Measurements from ENCODE around the gene FSTL4. TPM values are rescaled to one million over a fixed set of nuclear protein-coding genes. Genes with fewer than 3 reads are reported as not detected.
A peak's percentile ranks its signal among the peaks of the same experiment; 100 is the strongest.

FSTL4 gene
- total and polyA plus RNA-seq, 2 donors (not counting 1 experiment from before 2014, with no cell fraction given), result 0.31 to 6.7 TPM

DNA sequence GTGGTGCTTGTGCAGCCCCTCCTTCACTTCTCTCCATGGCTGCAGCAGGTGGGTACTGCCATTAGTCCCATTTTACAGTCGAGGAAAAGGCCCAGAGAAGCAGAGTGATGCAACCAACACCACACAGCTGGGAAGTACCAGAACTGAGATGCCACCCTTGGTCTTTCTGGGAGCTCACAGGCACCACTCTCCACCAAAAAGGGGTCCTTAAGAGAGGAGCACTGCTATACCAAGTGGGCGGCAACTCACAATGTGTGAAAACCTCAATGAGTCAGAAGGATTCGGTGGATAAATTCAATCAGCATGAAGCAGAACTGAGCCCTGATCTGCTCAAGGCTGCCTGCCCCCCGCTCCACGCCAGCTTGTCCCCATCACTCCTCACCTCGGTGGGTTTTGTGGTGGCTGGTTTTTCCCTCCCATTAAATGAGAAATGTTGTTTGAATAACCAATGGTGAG lies 213.7 kb downstream of the FSTL4 start:
- peaks cover 45% of the 10 kb centered on the region for H3K4me1 Mint-ChIP-seq
- no peaks in the 10 kb centered on the region for H3K9me3 Mint-ChIP-seq (ENCODE audit: insufficient read depth)
- no peaks in the 10 kb centered on the region for H4K20me1 ChIP-seq (ENCODE audit: control insufficient read depth, insufficient read depth, low read length, poor library complexity, severe bottlenecking)
- peak overlapping the region; percentile 61 for H3K4me2 ChIP-seq (replicated peaks; ENCODE audit: low read depth, low read length, poor library complexity, severe bottlenecking)
- no peaks in the 10 kb centered on the region for H3K27me3 ChIP-seq (replicated peaks in 1 of 4; ENCODE audit: control extremely low read depth in 1 of 4, control insufficient read depth in 3 of 4, insufficient read depth in 4 of 4, low read length in 3 of 4)
- WGBS (ENCODE audit: insufficient coverage), result 37% methylated on average over 3 of the region's 6 CpGs
- no peak overlapping the region for H3K9ac ChIP-seq (ENCODE audit: low read length)
- peak; percentile 72 for ATAC-seq (ENCODE audit: low read depth)
- H3K79me2 ChIP-seq (ENCODE audit: control insufficient read depth, insufficient read depth, low read length), result no peaks in the 10 kb centered on the region
- H3K4me1 ChIP-seq (ENCODE audit: control insufficient read depth in 2 of 2, insufficient read depth in 2 of 2, low read length in 2 of 2), result peaks cover 36 to 37% of the 10 kb centered on the region in 2 donors
- POLR2A ChIA-PET, result no interaction called here
- peak overlapping the region; percentile 35 for H2AFZ ChIP-seq (ENCODE audit: insufficient read depth, low read depth, low read length, poor library complexity, severe bottlenecking)
- H3K27ac ChIP-seq (ENCODE audit: low read length in 2 of 2), result no peak overlapping the region
- CTCF ChIA-PET, result interaction anchor here (1.7 kb wide), 1 partner anchor 26 kb away, joined by 5 read pairs; no protein-coding TSS in a partner anchor
- no peaks in the 10 kb centered on the region for H3K27me3 Mint-ChIP-seq
- no peak for DNase-seq
- H3K27ac Mint-ChIP-seq, result no peak overlapping the region
- intact Hi-C loops (cut with micrococcal nuclease), result no loop called here
- H3K4me3 ChIP-seq (ENCODE audit: control extremely low read depth in 1 of 5, extremely low read depth in 1 of 5, insufficient read depth in 1 of 5, low read depth in 2 of 5, low read length in 4 of 5), result no peak overlapping the region
- TF ChIP-seq EZH2 (IDR thresholded peaks at IDR 0.05; ENCODE audit: borderline replicate concordance, insufficient read depth, low read depth, low read length, poor library complexity, severe bottlenecking), result no peak
- H3K9me3 ChIP-seq (ENCODE audit: control extremely low read depth in 1 of 3, control insufficient read depth in 2 of 3, insufficient read depth in 1 of 3, low read length in 2 of 3), result peaks cover 0 to 15% (median 0%) of the 10 kb centered on the region in 3 donors
- H3K4me3 Mint-ChIP-seq, result peak overlapping the region; percentile 59
- H3K36me3 ChIP-seq (replicated peaks in 1 of 2; ENCODE audit: control extremely low read depth in 1 of 2, control insufficient read depth in 1 of 2, extremely low read depth in 1 of 2, insufficient read depth in 2 of 2, low read length in 1 of 2), result no peaks in the 10 kb centered on the region

DNA sequence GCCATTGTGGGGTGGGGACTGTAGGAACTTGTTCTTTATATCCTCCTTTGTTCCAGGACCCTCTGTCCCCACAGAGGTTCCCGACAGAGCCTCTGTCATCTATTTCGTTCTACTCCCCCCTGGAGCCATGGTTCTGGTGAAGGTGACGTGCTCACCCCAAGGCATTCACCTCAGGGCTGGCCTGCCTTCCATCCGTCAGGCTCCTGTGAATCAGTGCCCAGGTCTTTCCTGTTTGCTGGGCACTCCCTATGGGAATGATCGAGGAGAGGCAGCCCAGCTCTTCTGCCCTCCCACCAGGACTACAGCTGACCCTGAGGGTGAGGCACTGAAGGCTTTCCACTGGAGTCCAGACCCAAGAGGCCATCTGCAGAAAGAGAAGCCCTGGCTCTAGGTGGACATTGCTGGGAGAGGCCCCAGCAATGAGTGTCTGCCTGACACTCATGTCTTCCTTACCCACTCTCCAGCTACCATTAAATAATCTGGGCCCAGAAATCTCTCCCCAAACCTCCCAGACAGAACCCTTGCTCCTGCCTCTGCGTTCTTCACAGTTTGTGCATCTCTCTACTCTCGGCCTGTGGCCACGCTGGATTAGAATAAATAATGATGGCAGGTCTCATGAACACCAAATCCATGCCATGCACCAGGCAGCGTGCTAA lies 214.2 kb downstream of the FSTL4 start:
- TF ChIP-seq EZH2 (IDR thresholded peaks at IDR 0.05; ENCODE audit: borderline replicate concordance, insufficient read depth, low read depth, low read length, poor library complexity, severe bottlenecking), result no peak
- TF ChIP-seq, protein P1, sequence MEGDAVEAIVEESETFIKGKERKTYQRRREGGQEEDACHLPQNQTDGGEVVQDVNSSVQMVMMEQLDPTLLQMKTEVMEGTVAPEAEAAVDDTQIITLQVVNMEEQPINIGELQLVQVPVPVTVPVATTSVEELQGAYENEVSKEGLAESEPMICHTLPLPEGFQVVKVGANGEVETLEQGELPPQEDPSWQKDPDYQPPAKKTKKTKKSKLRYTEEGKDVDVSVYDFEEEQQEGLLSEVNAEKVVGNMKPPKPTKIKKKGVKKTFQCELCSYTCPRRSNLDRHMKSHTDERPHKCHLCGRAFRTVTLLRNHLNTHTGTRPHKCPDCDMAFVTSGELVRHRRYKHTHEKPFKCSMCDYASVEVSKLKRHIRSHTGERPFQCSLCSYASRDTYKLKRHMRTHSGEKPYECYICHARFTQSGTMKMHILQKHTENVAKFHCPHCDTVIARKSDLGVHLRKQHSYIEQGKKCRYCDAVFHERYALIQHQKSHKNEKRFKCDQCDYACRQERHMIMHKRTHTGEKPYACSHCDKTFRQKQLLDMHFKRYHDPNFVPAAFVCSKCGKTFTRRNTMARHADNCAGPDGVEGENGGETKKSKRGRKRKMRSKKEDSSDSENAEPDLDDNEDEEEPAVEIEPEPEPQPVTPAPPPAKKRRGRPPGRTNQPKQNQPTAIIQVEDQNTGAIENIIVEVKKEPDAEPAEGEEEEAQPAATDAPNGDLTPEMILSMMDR (IDR thresholded peaks at IDR 0.05), result no peak
- H3K27ac Mint-ChIP-seq, result peak overlapping the region; percentile 37
- ATAC-seq (ENCODE audit: low read depth) (no peak), DNase-seq (no peak)
- intact Hi-C loops (cut with micrococcal nuclease), result no loop called here
- ChIA-PET CTCF (interaction anchor here (1.7 kb wide), 1 partner anchor 26 kb away, joined by 5 read pairs; no protein-coding TSS in a partner anchor), POLR2A (interaction anchor here (0.6 kb wide), 1 partner anchor 76 kb away, joined by 3 read pairs; no protein-coding TSS in a partner anchor)
- no peaks in the 10 kb centered on the region for H3K27me3 ChIP-seq (replicated peaks in 1 of 4; ENCODE audit: control extremely low read depth in 1 of 4, control insufficient read depth in 3 of 4, insufficient read depth in 4 of 4, low read length in 3 of 4)
- no peaks in the 10 kb centered on the region for H3K9me3 Mint-ChIP-seq (ENCODE audit: insufficient read depth)
- H2AFZ ChIP-seq (ENCODE audit: insufficient read depth, low read depth, low read length, poor library complexity, severe bottlenecking), result peak overlapping the region; percentile 35
- H3K36me3 ChIP-seq (replicated peaks in 1 of 2; ENCODE audit: control extremely low read depth in 1 of 2, control insufficient read depth in 1 of 2, extremely low read depth in 1 of 2, insufficient read depth in 2 of 2, low read length in 1 of 2), result no peaks in the 10 kb centered on the region
- no peaks in the 10 kb centered on the region for H4K20me1 ChIP-seq (ENCODE audit: control insufficient read depth, insufficient read depth, low read length, poor library complexity, severe bottlenecking)
- no peak overlapping the region for H3K9ac ChIP-seq (ENCODE audit: low read length)
- peaks cover 36 to 37% of the 10 kb centered on the region in 2 donors for H3K4me1 ChIP-seq (ENCODE audit: control insufficient read depth in 2 of 2, insufficient read depth in 2 of 2, low read length in 2 of 2)
- peak overlapping the region; percentile 61 for H3K4me2 ChIP-seq (replicated peaks; ENCODE audit: low read depth, low read length, poor library complexity, severe bottlenecking)
- H3K4me3 ChIP-seq (ENCODE audit: control extremely low read depth in 1 of 5, extremely low read depth in 1 of 5, insufficient read depth in 1 of 5, low read depth in 2 of 5, low read length in 4 of 5), result no peak overlapping the region
- peaks cover 45% of the 10 kb centered on the region for H3K4me1 Mint-ChIP-seq
- 94% methylated on average over 6 of the region's 9 CpGs for WGBS (ENCODE audit: insufficient coverage)
- H3K79me2 ChIP-seq (ENCODE audit: control insufficient read depth, insufficient read depth, low read length), result no peaks in the 10 kb centered on the region
- no peaks in the 10 kb centered on the region for H3K27me3 Mint-ChIP-seq
- H3K4me3 Mint-ChIP-seq, result peak overlapping the region; percentile 59
- no peak overlapping the region for H3K27ac ChIP-seq (ENCODE audit: low read length in 2 of 2)
- H3K9me3 ChIP-seq (ENCODE audit: control extremely low read depth in 1 of 3, control insufficient read depth in 2 of 3, insufficient read depth in 1 of 3, low read length in 2 of 3), result peaks cover 0 to 15% (median 0%) of the 10 kb centered on the region in 3 donors

Measured in B cell (primary cell).